Left kidney (tissue), 2 donors: ENCODE results near the gene PTPRO. TPM values are rescaled to one million over a fixed set of nuclear protein-coding genes. Genes with fewer than 3 reads are reported as not detected.

Source experiments
- DNase-seq: peaks from one replicate; pipeline ENCODE4 v3.0.0-alpha.2; 2013
- polyA plus RNA-seq: library from polyadenylated mRNA; unstranded; fragments of 120-200 nt; gene quantifications from one replicate; pipeline ENCODE4 v1.2.1, GENCODE V29; 2013; ENCODE audit not compliant: insufficient read length

PTPRO gene
- polyA plus RNA-seq, 1 donor: 257 TPM

GRCh38 chr12:15644700-15645099, 322.4 kb downstream of the PTPRO start:
- no peak for DNase-seq

DNA sequence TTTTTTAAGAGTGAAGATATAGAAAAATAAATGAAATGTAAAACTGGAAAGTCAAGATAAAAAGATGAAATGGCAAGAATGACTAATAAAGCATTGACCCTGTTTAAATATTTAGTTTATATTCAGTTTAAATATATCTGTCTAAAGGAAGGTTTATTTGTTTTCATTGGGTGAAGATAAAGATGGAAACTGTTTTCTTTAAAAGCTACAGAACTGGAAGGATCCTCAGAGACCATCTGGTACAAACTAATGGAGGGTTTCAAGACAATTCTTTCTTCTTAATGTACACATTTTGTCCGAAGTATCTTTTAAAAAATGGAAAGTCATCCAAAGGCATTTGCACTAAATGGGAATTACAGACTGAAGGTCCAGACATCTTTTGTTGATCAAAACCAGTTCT, 324.3 kb downstream of the PTPRO start:
- DNase-seq: no peak

Other genes starting within 250 kb of the PTPRO start
- gene RERG, start 101.1 kb upstream of the PTPRO start, polyA plus RNA-seq: 34.5 TPM